ENCODE results near the gene WWOX.

Gene WWOX

DNA sequence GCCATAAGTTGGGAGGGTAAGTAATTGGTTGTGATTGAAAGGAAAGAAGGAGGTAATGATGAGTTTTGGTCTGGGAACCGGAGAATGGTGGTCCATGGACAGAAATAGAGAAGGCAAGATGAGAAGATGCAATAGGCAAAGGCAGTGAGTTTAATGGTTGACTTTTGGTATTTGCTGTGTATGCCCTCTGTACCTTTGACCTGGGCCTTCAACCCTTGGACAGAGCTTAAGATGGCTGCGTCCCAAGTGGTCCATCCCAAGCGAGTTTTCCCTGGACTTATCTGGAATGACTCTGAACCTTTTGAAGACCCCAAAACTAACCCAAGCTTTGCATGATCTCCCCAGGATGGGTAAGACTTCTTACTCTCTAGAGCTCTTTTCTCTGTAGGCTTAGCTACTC lies 836.6 kb downstream of the WWOX start:
- no peak for DNase-seq

DNA sequence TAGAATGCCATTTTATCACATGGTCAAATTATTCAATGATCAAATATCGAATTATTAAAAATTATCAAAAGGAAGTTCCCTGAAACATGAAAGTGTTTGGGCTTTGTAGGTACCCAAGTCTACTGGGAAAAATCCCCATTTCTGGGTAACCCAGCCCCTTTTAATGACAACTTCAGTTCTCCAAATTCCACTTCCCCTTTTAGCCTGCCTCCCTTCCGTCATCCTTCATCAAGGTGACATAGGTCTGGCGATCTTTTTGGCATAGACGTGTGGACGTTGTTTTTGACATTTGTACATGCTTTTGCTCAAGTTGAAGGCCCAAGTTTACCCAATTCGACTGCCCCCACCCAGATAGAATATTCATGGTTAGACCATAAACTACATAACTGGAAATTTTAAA lies 840.1 kb downstream of the WWOX start:
- no peak for DNase-seq

DNA sequence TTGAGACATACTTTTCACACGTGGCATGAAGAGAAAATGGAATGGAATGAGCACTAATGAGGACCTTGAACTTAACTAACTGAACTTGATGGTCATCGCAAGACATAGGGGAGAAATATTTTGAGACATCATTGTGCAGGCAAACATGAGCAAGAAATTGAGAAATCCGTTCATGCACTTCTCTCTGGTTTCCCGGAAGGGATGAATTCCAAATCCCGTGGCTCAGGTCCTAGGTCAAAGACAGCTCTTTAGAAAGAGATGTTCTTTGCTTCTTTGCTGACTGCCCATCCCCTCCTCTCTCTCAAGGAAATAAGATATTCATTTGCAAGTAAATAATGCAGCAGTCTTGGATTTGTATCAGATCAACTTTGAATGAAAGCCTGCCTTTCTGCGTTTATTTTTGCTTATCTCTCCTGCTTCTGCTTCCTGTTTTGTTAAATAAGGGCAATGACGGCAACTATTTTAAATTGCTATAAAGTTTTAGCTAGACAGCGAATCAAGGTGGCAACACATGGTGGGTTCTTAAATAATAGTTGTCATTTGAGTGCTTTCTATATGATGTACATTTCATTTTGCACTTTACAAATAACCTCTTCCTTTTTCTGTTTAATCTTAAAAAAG lies 843.3 kb downstream of the WWOX start:
- no peak for DNase-seq

DNA sequence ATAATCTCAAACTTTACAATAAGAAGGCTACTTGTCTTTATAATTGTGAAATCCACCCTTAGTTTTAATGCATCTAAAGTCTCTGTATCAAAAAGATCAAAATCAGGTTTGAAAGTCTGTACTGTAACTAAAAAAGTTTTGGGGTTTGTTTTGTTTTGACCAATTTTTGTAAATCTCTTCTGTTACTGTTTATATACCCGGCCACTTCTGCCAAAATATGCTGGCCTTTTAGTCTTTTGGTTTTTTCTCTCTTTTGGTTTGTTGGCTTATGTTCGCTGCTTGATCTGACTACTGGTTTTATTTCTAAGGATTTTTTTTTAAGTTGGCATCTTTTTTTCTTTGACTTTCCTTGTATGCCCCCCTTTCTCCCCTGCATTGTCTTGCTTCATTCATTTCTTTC lies 845.9 kb downstream of the WWOX start:
- no peak for DNase-seq

DNA sequence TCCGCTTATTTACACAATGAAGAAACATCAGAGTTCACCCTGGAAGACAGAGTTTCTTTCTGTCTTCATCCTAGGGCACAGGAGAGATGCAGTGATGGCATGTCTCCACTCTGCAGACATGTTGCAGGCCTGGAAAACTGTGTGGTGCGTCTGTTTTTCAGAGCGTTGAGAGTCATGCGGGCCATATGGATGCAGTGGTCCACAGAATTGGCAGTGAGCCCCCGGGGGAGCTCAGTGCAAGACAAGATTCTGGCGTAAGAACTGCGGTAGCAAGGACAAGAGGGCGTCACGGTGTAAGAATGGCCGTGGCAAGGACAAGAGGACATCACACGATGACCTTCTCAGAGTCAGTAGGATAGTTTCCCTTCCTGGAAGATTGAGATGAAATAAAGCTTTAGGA lies 847.1 kb downstream of the WWOX start:
- DNase-seq, result no peak

DNA sequence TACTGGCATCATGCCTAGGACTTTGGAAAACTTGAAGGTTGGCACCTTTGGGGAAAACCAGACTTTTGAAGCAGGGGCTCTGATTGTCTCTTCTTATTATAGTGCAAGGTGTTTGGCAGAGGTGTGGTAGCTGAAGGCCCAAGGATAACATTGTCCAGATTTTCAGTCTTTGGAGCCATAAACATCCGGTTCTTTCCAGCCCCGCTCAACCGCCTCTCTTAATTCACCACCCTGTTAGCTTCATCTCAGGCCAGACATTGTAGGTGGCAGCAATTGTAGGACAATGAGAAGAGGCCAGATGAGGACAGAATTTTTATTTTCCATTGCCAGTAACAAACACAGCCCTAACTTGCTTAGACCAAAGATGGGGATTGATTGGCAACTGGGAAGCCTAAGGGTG lies 851.3 kb downstream of the WWOX start:
- DNase-seq, result no peak

DNA sequence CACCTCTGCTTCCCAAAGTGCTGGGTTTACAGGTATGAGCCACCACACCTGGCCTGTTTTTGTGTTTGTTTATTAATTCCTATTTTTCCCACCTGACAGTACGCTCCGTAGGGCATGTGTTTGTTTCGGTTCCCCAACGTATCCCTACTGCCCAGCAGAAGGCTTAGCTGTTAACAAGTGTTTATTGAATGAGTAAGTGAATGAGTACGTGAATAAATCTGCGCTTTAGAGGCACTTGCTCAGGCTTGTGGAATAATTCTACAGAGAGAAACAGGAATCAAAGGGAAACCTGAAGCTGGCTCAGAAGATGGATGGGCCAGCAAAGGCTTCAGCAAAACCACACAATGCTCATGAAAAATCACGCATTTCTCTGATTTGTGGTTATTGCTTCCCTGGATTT lies 853.2 kb downstream of the WWOX start:
- DNase-seq, result no peak

DNA sequence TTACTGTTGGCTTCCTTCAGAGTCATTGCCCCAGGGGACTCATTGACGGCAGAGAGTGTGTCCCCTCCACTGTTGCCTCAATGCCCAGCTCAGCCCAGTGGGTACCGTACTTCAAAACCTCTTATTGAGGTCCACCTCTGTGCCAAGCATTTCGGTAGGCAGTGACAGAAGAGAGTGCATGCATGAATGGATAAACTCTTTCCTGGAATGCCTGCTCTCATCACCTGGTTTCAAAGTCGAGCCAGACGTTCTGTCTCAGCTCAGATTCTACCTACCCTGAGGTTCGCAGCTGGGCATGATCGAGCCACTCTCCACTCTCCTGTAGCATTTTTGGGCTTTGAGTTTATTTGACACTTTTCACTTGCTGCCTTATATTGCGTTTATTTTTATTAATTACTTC lies 854.1 kb downstream of the WWOX start:
- DNase-seq, result no peak

DNA sequence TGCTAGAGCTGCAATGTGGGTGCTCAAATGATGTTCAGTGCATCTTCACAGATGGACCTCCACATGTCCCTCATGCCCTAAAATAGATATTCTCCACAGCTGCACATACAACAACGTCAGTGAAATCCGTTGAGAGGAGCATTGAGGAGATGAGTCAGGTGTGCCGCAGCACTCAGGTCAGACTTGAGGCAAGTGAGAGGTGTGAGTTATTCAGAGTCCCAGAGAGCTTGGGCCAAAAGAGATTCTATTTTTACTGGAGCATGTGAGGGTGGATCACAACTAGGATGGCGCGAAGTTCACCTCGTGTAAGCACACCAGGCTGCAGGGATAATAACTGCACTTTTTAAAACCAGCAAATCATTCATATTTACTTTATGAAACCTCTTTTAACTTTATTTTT lies 855.8 kb downstream of the WWOX start:
- peak; percentile 15 for DNase-seq

DNA sequence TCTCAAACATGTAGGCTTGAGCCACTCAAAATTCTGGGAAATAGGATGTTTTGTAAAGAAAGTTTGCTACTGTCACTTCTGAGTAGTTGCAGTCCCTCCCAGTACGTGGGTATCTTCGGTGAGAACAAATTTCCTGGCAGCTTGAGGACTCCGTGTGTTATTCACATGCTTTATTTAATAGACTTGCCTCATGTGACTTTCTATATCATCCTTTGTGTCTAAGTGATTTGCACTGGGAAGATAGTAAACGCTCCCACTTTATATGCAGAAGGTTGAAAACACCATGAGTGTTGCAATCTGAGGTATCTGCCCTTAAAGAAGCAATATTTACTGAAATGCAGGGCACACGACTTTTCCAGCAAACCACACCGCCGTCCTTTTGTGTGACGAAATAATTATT lies 857.4 kb downstream of the WWOX start:
- no peak for DNase-seq

DNA sequence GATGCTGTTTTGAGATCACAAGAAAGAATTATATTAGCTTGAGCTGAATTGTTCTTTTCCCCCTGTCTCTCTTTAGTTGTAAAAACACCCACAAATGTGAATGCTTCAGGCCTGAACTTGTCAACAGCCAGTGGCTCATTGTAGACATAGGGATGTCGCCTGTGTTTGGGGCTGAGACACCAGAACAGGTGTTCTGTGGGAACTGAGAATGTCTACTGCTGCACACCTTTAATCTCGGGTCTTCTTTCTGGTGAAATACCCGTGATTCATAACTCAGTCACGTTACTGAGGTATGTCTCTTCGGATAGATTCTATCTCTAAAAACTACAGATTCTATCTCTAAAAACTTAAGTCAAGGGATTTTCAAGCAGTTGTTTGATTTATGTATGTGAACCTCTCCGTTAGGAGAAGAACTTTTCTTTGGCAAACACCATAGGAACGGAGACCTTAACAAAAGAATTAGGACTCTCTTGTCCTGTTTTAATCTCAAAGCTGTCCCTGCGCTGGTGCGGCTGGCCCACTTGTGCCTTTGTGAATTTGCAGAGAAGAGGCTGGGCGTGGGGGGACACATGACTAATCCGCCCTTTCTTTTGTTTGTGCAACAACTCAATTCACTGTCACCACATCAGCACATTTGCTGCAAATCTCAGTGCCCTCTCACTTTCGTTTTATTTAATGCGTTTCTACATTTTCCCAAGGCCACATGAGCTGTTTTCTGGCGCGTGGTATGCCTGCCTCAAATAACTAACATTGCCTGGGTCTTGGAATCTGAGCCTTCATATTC lies 858.1 kb downstream of the WWOX start:
- DNase-seq, result peak; percentile 51

DNA sequence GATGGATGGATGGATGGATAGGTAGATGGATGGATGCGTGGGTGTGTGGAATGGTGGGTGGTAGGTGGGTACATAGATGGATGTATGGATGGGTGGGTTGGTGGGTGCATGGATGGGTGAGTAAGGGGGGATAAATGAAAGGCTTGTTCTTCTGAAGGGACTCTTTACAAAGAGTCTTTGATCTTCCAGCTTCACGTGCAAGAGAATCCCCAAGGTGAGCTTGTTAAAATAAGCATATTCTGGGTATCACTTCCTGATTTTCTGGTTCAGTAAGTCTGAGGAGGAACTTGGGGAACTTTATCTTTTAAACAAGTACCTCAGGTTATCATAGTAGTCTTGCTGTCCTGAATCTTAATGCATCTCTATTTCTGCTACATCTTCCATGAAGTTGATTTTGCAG lies 862.0 kb downstream of the WWOX start:
- DNase-seq, result no peak

DNA sequence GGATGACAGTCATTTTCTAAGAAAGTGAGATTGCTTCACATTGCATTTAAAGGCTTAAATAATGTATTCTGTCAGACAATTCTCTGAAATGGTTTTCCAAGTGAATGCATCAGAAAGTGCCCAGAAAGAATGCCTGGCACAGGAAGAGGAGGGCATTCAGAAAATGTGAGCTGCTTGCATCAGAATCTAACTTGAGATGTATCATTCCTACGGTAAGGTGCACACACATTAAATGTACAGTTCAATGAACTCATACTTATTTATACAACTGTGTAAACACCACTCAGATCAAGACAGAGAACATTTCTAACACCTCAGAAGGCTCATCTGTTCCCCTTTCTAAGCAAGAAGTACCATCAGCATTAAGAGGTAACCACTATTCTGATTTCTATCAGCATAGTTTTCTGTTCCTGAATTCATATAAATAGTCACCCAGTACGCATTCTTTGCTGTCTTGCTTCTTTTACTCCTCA lies 863.0 kb downstream of the WWOX start:
- DNase-seq, result no peak

DNA sequence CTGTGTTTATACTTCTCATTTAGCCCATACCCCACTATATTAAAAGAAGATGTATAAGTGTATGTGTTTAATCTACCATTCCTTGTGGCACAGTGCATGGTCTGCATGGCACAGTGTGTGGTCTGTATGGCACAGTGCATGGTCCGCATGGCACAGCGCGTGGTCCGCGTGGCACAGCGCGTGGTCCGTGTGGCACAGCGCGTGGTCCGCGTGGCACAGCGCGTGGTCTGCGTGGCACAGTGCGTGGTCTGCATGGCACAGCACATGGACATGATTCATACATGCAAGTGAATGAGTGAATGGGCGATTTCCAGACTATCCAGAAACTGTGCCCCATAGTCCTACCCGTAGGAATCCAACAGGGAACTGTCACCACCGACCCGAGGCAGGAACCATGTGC lies 868.5 kb downstream of the WWOX start:
- no peak for DNase-seq

DNA sequence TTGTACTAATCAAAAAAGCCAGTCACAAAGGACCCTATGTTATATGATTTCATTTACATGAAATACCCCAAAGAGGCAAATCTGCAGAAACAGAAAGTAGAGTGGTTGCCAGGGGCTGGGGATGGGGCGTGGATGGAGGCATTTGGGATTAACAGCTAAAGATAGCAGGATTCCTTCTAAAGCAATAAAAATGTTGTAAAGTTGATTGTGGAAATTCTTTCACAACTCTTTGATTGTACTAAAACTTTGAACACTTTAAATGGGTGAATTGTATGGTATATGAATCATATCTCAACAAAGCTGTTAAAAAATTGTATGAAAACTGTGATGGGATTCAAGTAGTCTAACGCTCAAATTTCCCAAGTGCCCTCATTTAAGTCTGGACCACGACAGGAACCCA lies 870.3 kb downstream of the WWOX start:
- DNase-seq, result no peak

DNA sequence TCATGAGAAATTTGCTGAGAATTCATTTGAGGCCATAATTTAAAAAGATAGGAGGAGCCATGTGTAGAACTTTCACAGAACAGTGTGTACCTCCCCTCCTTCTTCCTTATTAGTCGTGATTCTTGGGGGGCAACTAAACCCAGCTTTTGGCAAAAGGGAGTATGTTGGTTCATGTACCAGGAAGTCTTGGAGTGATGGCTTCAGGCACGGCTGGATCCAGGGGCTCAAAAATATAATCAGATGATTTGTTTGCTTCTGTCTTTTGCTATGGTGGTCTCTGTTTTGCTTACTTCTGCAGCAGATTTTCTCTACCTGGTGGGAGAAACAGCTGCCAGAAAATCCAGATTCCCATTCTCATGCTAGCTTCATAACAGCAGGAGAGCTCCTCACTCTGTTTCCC lies 871.2 kb downstream of the WWOX start:
- no peak for DNase-seq

DNA sequence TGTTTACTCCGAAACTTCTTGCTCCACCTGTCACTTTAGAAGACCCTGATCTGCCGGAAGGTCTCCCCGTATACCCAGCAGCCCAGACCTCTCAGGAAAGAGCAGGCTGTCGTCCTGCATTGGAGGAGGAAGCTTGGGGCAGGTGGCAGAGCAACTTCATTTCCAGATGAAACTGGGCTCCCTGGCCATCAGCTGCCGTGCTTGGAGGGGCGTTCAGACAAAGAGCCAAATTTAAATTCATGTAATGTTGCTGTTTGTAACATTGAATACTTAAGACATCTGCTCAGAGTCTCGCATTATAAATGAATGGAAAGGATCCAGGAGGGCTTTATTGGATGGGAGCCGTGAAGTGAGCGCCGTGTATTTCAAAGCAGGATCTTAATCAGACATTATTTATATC lies 872.6 kb downstream of the WWOX start:
- no peak for DNase-seq

DNA sequence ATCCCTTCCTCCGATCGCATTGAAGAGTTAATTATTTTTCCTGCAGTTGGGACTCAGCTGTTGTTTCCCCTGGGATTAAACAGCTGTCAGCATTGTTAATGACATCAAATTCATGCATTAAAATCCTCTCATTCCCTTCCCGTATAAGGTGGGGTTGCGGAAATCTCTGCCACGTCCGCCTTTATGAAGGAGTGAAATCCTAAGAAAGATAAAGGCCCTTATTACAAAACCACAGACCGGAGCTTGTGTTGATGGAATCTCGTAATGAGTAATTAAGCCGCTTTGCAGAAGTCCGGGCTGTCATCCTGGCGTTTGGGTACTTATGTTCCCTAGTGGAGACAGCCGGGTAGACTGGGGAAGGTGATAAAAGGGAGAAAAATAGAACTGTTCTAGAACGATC lies 873.5 kb downstream of the WWOX start:
- no peak for DNase-seq

DNA sequence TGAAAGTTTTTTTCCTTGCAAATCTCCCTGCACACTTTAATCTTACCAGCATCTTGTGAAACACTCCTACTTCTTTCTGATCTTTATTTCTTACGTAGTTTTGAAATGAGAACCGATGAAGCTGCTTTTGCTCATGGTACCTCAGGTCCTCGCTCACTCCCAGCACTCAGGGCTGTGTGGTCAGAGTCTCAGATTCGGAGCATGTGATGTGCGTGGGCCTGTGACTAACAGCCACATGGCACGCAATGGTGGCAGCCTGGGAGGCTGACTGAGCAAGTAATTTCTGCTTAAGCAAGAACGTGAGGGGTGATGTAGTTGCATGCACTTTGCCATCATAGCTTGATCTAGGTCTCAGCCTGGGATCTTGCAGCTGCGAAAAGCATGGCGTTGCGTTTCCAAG lies 876.8 kb downstream of the WWOX start:
- DNase-seq, result peak; percentile 62

DNA sequence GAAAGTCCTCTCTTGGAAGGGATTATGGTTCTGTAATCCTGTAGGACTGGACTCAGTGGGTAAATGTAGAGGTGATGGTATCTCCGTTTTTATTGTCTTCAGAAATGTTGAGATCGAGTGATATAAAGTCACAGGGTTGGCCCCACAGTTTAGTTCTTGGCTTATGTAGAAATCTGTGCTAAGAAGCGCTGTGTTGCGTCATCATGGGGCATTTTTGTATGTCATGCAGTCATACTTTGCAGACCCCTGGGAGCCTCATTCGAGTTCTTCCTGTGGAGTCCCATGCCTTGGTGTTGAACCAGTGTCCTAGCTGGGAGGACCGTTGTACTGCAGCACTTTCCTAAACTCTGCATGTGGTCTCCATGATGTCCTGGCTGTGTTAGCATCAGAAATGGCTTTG lies 881.4 kb downstream of the WWOX start:
- no peak for DNase-seq

DNA sequence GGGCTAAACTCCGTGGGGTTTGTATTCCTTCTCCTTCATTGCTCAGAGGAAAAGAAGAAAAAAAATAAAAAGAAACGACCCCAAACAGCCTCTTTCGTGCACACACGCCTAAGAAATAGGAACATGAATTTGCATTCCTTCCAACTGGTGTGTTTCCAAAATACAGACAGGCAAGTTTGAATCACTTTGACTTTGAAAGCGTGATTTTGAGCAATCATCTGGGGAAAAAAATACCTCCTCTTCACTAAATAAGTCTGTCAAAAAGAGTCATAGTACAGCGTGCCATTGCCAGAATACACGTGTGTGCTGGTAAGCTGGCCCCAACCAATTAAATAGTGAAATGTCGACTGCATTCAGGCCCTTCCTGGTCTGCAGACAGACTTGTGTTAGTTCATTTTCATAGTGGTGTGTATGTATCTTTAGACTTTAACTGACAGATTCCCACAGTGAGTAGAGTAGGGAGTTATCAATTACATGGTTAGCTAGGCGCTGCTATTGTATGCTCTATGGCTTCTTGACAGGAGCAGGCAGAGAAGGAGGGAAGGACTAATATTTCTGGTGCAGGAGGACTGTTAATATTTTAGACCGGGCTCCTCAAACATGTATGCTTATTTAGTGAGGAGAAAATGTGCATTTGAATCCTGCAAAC lies 882.8 kb downstream of the WWOX start:
- no peak for DNase-seq

DNA sequence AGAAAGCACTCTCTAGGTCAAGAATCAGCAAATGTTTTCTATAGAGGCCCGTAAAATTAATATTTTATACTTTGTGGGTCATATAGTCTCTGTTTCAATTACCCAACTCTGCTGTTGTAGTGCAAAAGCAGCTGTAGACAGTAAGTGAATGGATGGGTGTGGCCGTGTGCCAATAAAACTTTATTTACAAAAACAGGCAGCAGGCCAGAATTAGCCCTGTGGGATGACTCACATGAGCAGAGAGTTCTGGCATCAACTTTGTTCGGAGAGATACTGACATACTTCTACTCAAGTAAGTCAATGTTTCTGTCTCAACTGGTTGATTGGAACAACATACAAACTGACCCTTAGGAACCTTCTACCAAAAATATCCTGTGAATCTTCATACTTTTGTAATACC lies 884.9 kb downstream of the WWOX start:
- no peak for DNase-seq

DNA sequence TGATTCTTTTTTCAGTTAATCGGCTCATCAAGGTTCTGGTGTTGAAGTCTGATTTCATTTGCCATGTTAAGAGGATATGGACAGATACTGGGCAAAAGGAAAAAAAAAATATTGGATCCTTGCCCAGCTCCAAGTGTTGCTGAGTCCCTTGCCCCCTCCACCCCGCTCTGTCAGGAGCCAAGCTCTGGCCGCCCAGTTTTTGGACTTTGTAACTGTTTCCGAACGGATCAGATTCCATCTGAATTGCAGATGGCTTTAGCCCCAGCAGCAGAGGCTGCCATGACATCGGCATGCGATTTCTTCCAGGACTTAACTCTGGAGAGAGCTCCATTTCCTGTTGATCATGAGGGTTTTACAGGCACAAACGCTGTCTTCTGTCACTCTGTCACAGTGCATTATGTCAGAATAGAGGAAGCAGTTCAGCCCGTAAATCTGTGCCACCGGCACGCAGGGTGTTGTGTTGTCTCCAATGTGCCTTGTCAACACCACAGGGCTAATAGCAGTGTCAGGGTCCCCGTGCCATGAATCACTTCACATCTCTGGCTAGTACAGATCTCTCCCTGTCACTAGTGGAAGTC lies 885.5 kb downstream of the WWOX start:
- DNase-seq, result no peak
